ENCODE results near the gene MOK. TPM values are rescaled to one million over a fixed set of nuclear protein-coding genes. Genes with fewer than 3 reads are reported as not detected.

Gene MOK
- total and polyA plus RNA-seq, 2 experiments from 2014 or later: 28.1 to 31.7 TPM

- H3K27me3 ChIP-seq: no peaks in the 10 kb centered on the region
- no peaks in the 10 kb centered on the region for H3K9me3 ChIP-seq (ENCODE audit: low read depth)
- no peak overlapping the region for H3K27ac ChIP-seq
- peaks cover 3% of the 10 kb centered on the region for H3K4me1 ChIP-seq (ENCODE audit: low read depth)
- H3K4me3 ChIP-seq: no peak overlapping the region
- peaks cover 2% of the 10 kb centered on the region for H3K36me3 ChIP-seq
- TF ChIP-seq CTCF (IDR thresholded peaks at IDR 0.05; ENCODE audit: low read depth, low read length): no peak
- DNase-seq (ENCODE audit: low read depth in 1 of 2, low spot score in 1 of 2): no peak
Observed at GRCh38 chr14:102223682-102224081, 81.3 kb downstream of the MOK start.

DNA sequence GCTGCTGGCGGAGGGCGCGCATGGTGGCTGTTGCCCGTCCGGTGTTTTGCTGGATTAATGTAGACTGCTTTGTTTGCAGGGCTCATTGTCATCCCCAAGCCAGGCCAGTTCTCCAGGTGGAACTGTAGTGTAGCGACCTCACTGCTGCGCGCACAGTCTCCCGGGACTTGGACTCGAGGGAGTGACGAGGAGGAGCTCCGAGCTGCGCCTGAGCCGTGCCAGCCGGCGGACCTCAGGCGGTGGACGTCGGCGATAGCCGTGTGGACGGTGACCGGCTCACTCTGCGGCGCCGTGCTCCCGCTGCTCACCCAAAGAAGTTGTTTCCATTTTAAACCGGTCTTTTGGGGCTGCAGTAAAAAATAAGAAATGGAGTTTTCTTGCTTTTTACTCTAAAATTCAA is 82.2 kb downstream of the MOK start:
- Histone ChIP-seq H3K27me3 (no peaks in the 10 kb centered on the region), H3K9me3 (ENCODE audit: low read depth) (no peaks in the 10 kb centered on the region), H3K36me3 (peaks cover 2% of the 10 kb centered on the region), H3K4me3 (no peak overlapping the region), H3K27ac (no peak overlapping the region), H3K4me1 (ENCODE audit: low read depth) (peaks cover 6% of the 10 kb centered on the region)
- DNase-seq (ENCODE audit: low read depth in 1 of 2, low spot score in 1 of 2): no peak
- no peak for TF ChIP-seq CTCF (IDR thresholded peaks at IDR 0.05; ENCODE audit: low read depth, low read length)

DNA sequence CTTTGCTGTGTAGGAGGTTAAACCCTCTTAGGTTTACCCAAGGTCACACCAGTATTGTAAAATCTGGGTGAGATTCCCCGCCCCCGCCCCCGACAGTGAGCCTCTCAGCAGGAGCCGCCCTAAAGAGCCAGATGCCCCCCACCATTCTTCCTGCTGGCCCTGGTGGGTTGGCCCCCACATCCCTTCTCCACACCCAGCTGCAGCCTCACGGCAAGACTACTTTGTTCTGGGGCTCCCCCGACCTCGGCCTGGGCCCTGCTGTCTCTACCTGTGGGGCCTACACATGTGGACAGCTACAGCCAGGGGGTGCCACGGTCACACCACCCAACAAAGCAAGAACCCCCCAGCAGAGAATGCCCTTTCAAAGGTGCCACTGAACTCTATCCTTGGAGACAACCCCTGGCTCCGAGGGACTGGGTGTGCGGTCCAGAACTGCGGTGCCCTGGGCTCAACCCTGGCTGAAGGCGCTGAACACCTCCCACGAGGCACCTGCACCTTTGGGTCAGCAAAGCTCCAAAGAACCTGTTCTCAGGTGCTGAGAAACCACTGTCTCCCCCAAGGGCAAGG is 82.9 kb downstream of the MOK start:
- H3K27ac ChIP-seq: no peak overlapping the region
- TF ChIP-seq CTCF (IDR thresholded peaks at IDR 0.05; ENCODE audit: low read depth, low read length): no peak
- H3K4me3 ChIP-seq: no peak overlapping the region
- H3K27me3 ChIP-seq: no peaks in the 10 kb centered on the region
- DNase-seq (ENCODE audit: low read depth in 1 of 2, low spot score in 1 of 2): no peak
- H3K9me3 ChIP-seq (ENCODE audit: low read depth): no peaks in the 10 kb centered on the region
- H3K36me3 ChIP-seq: peaks cover 2% of the 10 kb centered on the region
- peaks cover 6% of the 10 kb centered on the region for H3K4me1 ChIP-seq (ENCODE audit: low read depth)

GRCh38 chr14:102221026-102221425 is 83.9 kb downstream of the MOK start:
- Histone ChIP-seq H3K27ac (no peak overlapping the region), H3K36me3 (peaks cover 2% of the 10 kb centered on the region), H3K4me3 (no peak overlapping the region), H3K4me1 (ENCODE audit: low read depth) (peaks cover 9% of the 10 kb centered on the region), H3K9me3 (ENCODE audit: low read depth) (no peaks in the 10 kb centered on the region), H3K27me3 (no peaks in the 10 kb centered on the region)
- no peak for DNase-seq (ENCODE audit: low read depth in 1 of 2, low spot score in 1 of 2)
- TF ChIP-seq CTCF (IDR thresholded peaks at IDR 0.05; ENCODE audit: low read depth, low read length): no peak

GRCh38 chr14:102220031-102220430 is 84.9 kb downstream of the MOK start:
- H3K27ac ChIP-seq: no peak overlapping the region
- no peaks in the 10 kb centered on the region for H3K9me3 ChIP-seq (ENCODE audit: low read depth)
- peaks cover 18% of the 10 kb centered on the region for H3K4me1 ChIP-seq (ENCODE audit: low read depth)
- no peak for DNase-seq (ENCODE audit: low read depth in 1 of 2, low spot score in 1 of 2)
- H3K36me3 ChIP-seq: peaks cover 2% of the 10 kb centered on the region
- no peak for TF ChIP-seq CTCF (IDR thresholded peaks at IDR 0.05; ENCODE audit: low read depth, low read length)
- no peaks in the 10 kb centered on the region for H3K27me3 ChIP-seq
- no peak overlapping the region for H3K4me3 ChIP-seq

Measured in cardiac muscle cell (in vitro differentiated cells and primary cell).